HL-60 (cell line): Measurements from ENCODE around the gene PGRMC2.
A peak's percentile ranks its signal among the peaks of the same experiment; 100 is the strongest.

Source experiments
- DNase-seq, 2 experiments: peaks; one replicate each; pipeline ENCODE4 v3.0.0-alpha.2; 2010 to 2020; ENCODE audit warnings: low read depth in 1 of 2, low spot score in 1 of 2
- H3K27ac ChIP-seq: fragments of 250-450 bp; sonication (Bioruptor Pico); replicated peaks from 2 replicates; pipeline ENCODE4 v1.5.1; 2020; ENCODE audit warnings: mild to moderate bottlenecking, moderate library complexity
- H3K27me3 ChIP-seq: fragments of 250-450 bp; sonication (Bioruptor Pico); 2 replicates; pipeline ENCODE4 v1.5.1; 2021; ENCODE audit warnings: mild to moderate bottlenecking, moderate library complexity; ENCODE audit not compliant: insufficient read depth, poor library complexity, severe bottlenecking
- H3K4me3 ChIP-seq: replicated peaks from 2 replicates; pipeline ENCODE4 v1.5.1; 2011; ENCODE audit warnings: mild to moderate bottlenecking, control low read depth, low read length; ENCODE audit not compliant: insufficient read depth
- GABPA ChIP-seq: IDR thresholded peaks from 2 replicates; pipeline ENCODE4 v1.6.1; 2012; ENCODE audit warnings: low read depth
- POLR2AphosphoS5 ChIP-seq: IDR thresholded peaks from 2 replicates; pipeline ENCODE4 v1.6.1; 2012; ENCODE audit warnings: low read depth
- SPI1 ChIP-seq: IDR thresholded peaks from 2 replicates; pipeline ENCODE4 v1.6.1; 2012; ENCODE audit warnings: low read depth, mild to moderate bottlenecking, borderline replicate concordance
- TF ChIP-seq, protein P1 (sequence below): IDR thresholded peaks from one replicate; pipeline ENCODE4 v1.5.1; 2011; ENCODE audit warnings: low read length, control low read depth, inconsistent platforms; ENCODE audit not compliant: insufficient read depth
- TF ChIP-seq, protein P2 (sequence below): IDR thresholded peaks from 2 replicates; pipeline ENCODE4 v1.6.1; 2012; ENCODE audit warnings: low read depth; ENCODE audit not compliant: insufficient replicate concordance

PGRMC2 gene

DNA sequence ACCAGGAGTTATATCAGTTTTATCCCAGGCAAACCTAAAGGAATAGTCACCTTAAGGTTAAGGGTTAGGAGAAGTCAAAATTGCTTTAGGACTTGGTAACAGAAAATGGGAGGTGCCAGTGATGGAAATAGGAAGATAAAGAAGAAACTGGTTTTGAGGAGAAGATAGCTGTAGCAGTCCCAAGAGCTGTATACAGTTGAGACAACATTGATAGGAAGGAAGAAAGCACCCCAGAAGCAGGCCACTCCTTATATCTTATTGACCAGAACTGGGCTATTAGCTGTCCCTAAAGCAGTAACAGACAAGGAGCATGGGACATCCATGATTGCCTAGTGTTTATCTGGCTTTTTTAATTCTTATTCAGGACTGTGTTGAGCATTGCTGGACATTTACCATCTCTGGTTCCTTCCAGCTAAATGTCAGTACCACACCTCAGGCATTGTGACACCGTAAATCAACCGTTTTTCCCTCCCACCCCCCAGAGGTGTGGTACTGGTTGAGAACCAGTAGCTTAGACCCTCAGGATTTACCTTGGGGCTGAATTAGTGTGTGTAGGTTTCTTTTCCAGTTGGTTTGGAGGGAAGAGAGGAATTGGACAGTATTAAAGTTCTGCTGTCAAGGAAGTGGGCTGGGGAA, 2.0 kb upstream of the PGRMC2 start:
- TF ChIP-seq POLR2AphosphoS5 (no peak), GABPA (no peak), SPI1 (no peak)
- TF ChIP-seq, protein P1, sequence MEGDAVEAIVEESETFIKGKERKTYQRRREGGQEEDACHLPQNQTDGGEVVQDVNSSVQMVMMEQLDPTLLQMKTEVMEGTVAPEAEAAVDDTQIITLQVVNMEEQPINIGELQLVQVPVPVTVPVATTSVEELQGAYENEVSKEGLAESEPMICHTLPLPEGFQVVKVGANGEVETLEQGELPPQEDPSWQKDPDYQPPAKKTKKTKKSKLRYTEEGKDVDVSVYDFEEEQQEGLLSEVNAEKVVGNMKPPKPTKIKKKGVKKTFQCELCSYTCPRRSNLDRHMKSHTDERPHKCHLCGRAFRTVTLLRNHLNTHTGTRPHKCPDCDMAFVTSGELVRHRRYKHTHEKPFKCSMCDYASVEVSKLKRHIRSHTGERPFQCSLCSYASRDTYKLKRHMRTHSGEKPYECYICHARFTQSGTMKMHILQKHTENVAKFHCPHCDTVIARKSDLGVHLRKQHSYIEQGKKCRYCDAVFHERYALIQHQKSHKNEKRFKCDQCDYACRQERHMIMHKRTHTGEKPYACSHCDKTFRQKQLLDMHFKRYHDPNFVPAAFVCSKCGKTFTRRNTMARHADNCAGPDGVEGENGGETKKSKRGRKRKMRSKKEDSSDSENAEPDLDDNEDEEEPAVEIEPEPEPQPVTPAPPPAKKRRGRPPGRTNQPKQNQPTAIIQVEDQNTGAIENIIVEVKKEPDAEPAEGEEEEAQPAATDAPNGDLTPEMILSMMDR = no peak
- TF ChIP-seq, protein P2, sequence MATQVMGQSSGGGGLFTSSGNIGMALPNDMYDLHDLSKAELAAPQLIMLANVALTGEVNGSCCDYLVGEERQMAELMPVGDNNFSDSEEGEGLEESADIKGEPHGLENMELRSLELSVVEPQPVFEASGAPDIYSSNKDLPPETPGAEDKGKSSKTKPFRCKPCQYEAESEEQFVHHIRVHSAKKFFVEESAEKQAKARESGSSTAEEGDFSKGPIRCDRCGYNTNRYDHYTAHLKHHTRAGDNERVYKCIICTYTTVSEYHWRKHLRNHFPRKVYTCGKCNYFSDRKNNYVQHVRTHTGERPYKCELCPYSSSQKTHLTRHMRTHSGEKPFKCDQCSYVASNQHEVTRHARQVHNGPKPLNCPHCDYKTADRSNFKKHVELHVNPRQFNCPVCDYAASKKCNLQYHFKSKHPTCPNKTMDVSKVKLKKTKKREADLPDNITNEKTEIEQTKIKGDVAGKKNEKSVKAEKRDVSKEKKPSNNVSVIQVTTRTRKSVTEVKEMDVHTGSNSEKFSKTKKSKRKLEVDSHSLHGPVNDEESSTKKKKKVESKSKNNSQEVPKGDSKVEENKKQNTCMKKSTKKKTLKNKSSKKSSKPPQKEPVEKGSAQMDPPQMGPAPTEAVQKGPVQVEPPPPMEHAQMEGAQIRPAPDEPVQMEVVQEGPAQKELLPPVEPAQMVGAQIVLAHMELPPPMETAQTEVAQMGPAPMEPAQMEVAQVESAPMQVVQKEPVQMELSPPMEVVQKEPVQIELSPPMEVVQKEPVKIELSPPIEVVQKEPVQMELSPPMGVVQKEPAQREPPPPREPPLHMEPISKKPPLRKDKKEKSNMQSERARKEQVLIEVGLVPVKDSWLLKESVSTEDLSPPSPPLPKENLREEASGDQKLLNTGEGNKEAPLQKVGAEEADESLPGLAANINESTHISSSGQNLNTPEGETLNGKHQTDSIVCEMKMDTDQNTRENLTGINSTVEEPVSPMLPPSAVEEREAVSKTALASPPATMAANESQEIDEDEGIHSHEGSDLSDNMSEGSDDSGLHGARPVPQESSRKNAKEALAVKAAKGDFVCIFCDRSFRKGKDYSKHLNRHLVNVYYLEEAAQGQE = no peak
- Histone ChIP-seq H3K27me3 (no peaks in the 10 kb centered on the region), H3K4me3 (no peak overlapping the region), H3K27ac (no peak overlapping the region)
- DNase-seq = no peak

DNA sequence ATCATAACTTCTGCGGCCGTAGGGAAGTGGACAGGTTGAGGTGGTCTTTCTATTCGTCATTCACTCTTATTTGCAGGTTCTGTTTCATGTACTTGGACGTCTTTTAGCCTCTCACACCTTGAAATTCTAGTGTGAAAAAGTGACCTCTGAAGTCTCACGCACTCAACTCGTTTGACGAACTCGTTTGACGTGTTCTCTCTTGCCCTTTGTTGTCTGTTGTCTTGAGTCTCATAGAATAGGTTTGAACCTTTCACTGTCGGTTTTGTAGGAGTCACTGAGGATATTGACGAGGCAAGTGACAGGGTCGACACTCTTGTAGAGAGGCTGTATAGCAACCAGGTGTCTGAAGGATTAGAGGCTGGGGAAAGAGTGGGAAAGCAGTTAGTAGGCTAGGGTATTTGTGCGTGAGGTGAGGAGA, 1.1 kb upstream of the PGRMC2 start:
- H3K27ac ChIP-seq = peak overlapping the region; percentile 87
- TF ChIP-seq POLR2AphosphoS5 (no peak), SPI1 (no peak), GABPA (no peak)
- TF ChIP-seq, protein P2 = no peak
- TF ChIP-seq, protein P1 = no peak
- peak in 1 of 2 experiments; percentile 21 for DNase-seq

DNA sequence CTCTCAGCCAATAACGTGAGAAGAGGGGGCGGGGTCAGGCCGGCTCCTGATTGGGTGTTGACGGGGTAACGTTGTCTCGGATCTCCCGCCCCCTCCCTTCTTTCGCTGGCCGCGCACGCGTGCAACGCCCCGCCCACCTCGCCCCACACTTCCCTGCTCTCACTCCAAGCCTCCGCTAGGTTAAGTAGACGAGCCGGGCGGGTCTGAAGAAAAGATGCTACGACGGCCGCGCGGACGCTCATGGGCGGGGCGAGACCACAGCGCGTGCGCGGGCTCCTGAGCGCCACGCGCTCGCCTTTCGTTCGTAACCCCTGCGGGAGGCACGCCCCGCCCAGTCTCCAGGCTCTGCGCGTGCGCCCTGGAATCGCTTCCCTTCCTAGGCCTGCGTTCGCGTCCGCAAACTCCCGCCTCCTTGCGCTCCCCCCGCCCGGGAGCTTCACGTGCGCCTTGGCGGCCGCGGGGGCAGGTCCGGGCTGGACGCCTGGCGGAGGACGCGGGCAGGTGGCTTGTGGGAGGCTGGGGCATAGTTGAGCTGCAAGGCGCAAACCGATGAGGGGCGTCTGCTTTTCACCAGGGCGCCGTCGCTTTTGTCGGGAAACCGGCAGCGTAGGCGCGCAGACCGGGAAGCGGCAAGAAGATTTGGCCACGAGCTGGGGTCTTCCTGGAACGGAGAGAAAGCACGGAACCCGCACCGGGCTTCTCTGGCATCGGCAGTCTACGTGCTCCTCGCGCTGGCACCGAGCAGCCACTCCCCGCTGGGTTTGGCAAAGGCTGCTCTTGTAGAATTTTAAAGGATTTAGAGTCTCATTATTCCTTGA, 467 bp upstream of the PGRMC2 start:
- H3K27ac ChIP-seq = peak overlapping the region; percentile 87
- TF ChIP-seq POLR2AphosphoS5 = peak; percentile 94
- TF ChIP-seq, protein P2 = no peak
- TF ChIP-seq GABPA = no peak
- peak; percentile 52; the same call in 1 of the 2 replicates for TF ChIP-seq SPI1
- TF ChIP-seq, protein P1 = no peak
- no peaks in the 10 kb centered on the region for H3K27me3 ChIP-seq
- peak; percentile 97 to 99 for DNase-seq
- H3K4me3 ChIP-seq = peak overlapping the region; percentile 76

More for the DNA sequence above, 1.1 kb upstream of the PGRMC2 start:
- peak overlapping the region; percentile 76 for H3K4me3 ChIP-seq
- H3K27me3 ChIP-seq = no peaks in the 10 kb centered on the region
